Uterus (tissue), 4 donors: ENCODE data around the gene KIAA1328. TPM values are rescaled to one million over a fixed set of nuclear protein-coding genes. Genes with fewer than 3 reads are reported as not detected.
"Not testable (repeated sequence)": the region's sequence is repeated elsewhere in the genome, so short reads cannot be mapped to it uniquely, and the experiment has no call there.

Experiments used
- DNase-seq, 2 donors: peaks; one replicate each; pipeline ENCODE4 v3.0.0-alpha.2; 2019 to 2020
- H3K27ac ChIP-seq, 2 donors: fragments of 200-600 bp; sonication (generic); 1 replicate in 1 of 2; 2 replicates in 1 of 2; pipeline ENCODE4 v1.5.1; 2016 to 2018
- H3K27me3 ChIP-seq, 2 donors: fragments of 200-600 bp; sonication (generic); one replicate each; pipeline ENCODE4 v1.5.1; 2018 to 2019; ENCODE audit warnings: control low read depth in 1 of 2
- H3K36me3 ChIP-seq, 2 donors: fragments of 200-600 bp; sonication (generic); one replicate each; pipeline ENCODE4 v1.5.1; 2019; ENCODE audit warnings: control low read depth in 1 of 2
- H3K4me1 ChIP-seq, 2 donors: fragments of 200-600 bp; sonication (generic); one replicate each; pipeline ENCODE4 v1.5.1; 2018 to 2019; ENCODE audit warnings: control low read depth in 1 of 2
- H3K4me3 ChIP-seq, 2 donors: fragments of 200-600 bp; sonication (generic); 1 replicate in 1 of 2; 2 replicates in 1 of 2; pipeline ENCODE4 v1.5.1; 2018 to 2019; ENCODE audit warnings: mild to moderate bottlenecking in 1 of 2
- H3K9me3 ChIP-seq, 2 donors: fragments of 200-600 bp; sonication (generic); one replicate each; pipeline ENCODE4 v1.5.1; 2019; ENCODE audit warnings: control low read depth in 1 of 2
- POLR2A ChIP-seq, 2 donors: fragments of 450-650 bp; IDR thresholded peaks; one replicate each; pipeline ENCODE4 v1.6.1; 2016; ENCODE audit warnings: antibody characterized with exemption in 2 of 2, mild to moderate bottlenecking in 1 of 2, moderate library complexity in 1 of 2
- intact Hi-C: fragments of 100-400 bp; cut with DNase I; formaldehyde crosslinking; loops from one replicate; pipeline ENCODE4 v1.15.1; 2023; ENCODE audit warnings: low total_unique reads
- total RNA-seq, 4 donors: library from RNA; depleted of rRNA in 3 of 4; stranded (reverse); fragments of >200 nt in 3 of 4; gene quantifications; one replicate each; pipeline versions ENCODE4 v1.1.0 to v1.2.4, GENCODE V29; 2014 to 2023
- TF ChIP-seq, protein P1 (sequence below), 4 experiments: fragments of 200-600 bp in 2 of 4; fragments of 450-650 bp in 2 of 4; sonication (generic) in 2 of 4; IDR thresholded peaks; one replicate each; pipeline ENCODE4 v1.5.1; 2016 to 2019; ENCODE audit warnings: antibody characterized with exemption in 4 of 4, mild to moderate bottlenecking in 2 of 4, moderate library complexity in 1 of 4
- donor health status: DM: yes; HTN: yes; CAD: no.

The KIAA1328 gene
- total RNA-seq, 4 donors from 2014 or later: 16.5 to 55.1 (median 31.7) TPM

DNA sequence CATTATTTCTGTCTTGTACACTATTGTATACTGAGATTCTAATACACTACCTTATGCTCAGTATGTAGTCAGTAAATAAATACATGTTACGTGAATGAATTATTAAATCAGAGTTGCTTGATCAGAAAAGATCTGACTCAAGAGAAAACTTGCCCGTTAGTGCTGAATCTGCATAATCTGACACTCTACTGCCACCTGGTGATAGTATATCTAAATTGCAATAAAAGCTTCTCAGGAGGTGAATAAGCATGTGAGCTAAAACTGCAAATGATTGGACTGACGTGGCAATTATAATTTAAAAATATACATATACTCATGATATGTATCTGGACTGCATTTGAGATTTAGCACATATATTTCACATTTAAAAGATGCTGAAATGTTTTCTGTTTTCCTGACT lies 70.4 kb downstream of the KIAA1328 start:
- Histone ChIP-seq H3K9me3 (peaks cover 0 to 3% of the 10 kb centered on the region in 2 donors), H3K27ac (no peak overlapping the region), H3K4me1 (no peaks in the 10 kb centered on the region), H3K4me3 (no peak overlapping the region), H3K27me3 (no peaks in the 10 kb centered on the region), H3K36me3 (no peaks in the 10 kb centered on the region)
- no peak for TF ChIP-seq POLR2A (IDR thresholded peaks at IDR 0.05)
- TF ChIP-seq, protein P1, sequence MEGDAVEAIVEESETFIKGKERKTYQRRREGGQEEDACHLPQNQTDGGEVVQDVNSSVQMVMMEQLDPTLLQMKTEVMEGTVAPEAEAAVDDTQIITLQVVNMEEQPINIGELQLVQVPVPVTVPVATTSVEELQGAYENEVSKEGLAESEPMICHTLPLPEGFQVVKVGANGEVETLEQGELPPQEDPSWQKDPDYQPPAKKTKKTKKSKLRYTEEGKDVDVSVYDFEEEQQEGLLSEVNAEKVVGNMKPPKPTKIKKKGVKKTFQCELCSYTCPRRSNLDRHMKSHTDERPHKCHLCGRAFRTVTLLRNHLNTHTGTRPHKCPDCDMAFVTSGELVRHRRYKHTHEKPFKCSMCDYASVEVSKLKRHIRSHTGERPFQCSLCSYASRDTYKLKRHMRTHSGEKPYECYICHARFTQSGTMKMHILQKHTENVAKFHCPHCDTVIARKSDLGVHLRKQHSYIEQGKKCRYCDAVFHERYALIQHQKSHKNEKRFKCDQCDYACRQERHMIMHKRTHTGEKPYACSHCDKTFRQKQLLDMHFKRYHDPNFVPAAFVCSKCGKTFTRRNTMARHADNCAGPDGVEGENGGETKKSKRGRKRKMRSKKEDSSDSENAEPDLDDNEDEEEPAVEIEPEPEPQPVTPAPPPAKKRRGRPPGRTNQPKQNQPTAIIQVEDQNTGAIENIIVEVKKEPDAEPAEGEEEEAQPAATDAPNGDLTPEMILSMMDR (IDR thresholded peaks at IDR 0.05): no peak
- DNase-seq: no peak
- intact Hi-C loops: no loop called here

DNA sequence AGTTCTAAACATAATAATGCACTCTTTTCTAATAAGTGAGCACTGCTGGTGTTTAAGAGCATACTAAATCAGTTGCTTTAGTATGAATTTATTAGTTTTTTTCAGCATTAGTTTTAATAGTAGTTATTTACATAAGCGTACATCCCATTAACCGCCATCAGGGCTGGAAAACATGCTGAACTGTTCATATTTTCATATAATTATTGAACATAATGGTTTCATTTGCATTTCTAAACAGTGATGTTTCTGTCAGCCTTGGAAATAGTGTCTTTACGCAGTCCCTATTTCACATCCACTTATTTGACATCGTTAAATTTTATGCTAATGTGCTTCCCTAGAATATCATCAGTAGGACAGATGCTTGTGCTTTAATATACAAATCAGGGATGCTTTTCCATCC lies 71.5 kb downstream of the KIAA1328 start:
- DNase-seq: no peak
- no peak overlapping the region for H3K27ac ChIP-seq
- no peaks in the 10 kb centered on the region for H3K27me3 ChIP-seq
- H3K4me1 ChIP-seq: no peaks in the 10 kb centered on the region
- no peaks in the 10 kb centered on the region for H3K36me3 ChIP-seq
- H3K9me3 ChIP-seq: peaks cover 0 to 3% of the 10 kb centered on the region in 2 donors
- TF ChIP-seq POLR2A (IDR thresholded peaks at IDR 0.05): no peak
- TF ChIP-seq, protein P1 (IDR thresholded peaks at IDR 0.05): no peak
- intact Hi-C loops: no loop called here
- no peak overlapping the region for H3K4me3 ChIP-seq

DNA sequence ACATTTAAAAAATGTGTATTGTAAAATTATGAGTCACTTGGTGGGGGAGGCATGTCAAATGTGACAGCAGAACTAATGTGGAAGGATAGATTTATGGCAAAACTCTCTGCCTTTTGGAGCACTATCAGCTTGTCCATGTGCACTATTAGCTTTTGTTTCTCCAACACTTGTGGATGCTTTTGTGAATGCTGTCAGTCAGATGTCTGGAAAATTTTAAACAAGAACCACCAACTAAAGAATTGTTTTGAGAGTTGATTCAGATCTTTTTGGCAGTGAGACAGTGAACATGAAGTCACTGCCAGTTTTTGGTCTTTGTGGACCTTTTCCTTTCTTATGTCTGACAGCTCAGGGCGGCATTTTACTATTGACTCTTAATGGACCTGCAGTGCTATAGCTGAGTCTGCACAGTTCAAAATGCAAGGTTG lies 72.4 kb downstream of the KIAA1328 start:
- Histone ChIP-seq H3K4me1 (no peaks in the 10 kb centered on the region), H3K4me3 (no peak overlapping the region), H3K36me3 (no peaks in the 10 kb centered on the region), H3K27ac (no peak overlapping the region), H3K9me3 (peaks cover 0 to 3% of the 10 kb centered on the region in 2 donors), H3K27me3 (no peaks in the 10 kb centered on the region)
- no peak for DNase-seq
- intact Hi-C loops: no loop called here
- TF ChIP-seq POLR2A (IDR thresholded peaks at IDR 0.05): no peak
- TF ChIP-seq, protein P1 (IDR thresholded peaks at IDR 0.05): no peak

DNA sequence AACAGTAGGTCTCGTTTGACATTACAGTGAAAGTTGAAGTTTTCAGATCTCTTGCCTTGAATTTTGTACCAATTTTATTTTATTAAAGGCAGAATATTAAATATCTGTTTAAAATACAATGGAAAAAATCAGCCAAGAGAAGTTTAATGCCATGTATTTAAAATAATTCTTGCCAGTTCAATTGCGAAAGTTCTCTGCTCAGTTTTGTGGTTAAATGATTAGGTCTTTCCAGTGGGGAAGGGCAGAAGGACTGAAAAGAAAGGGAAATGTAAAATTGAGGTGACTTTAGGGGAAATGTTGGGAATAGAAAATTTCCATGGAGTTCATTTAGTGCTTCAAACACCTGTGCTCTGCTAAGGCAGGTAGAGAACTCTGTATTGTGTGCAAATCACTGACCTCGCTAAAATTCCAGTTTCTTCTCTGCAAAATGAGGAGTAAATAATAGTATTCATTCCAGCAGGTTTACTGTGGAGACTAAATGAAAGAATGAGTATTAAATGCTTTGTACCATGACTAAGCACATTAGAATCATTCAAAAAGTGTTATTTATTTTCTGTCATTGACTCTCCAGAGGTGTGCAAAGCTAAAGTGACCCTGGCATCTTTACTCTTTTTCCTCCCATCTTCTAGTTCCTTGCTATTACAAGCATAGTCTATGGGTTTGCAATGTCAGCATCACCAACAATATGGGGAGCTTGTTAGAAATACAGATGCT lies 74.4 kb downstream of the KIAA1328 start:
- intact Hi-C loops: no loop called here
- H3K27ac ChIP-seq: no peak overlapping the region
- H3K4me3 ChIP-seq: no peak overlapping the region
- peaks cover 0 to 3% of the 10 kb centered on the region in 2 donors for H3K9me3 ChIP-seq
- no peak for DNase-seq
- H3K4me1 ChIP-seq: no peaks in the 10 kb centered on the region
- no peaks in the 10 kb centered on the region for H3K36me3 ChIP-seq
- H3K27me3 ChIP-seq: no peaks in the 10 kb centered on the region
- TF ChIP-seq, protein P1 (IDR thresholded peaks at IDR 0.05): no peak
- TF ChIP-seq POLR2A (IDR thresholded peaks at IDR 0.05): no peak

DNA sequence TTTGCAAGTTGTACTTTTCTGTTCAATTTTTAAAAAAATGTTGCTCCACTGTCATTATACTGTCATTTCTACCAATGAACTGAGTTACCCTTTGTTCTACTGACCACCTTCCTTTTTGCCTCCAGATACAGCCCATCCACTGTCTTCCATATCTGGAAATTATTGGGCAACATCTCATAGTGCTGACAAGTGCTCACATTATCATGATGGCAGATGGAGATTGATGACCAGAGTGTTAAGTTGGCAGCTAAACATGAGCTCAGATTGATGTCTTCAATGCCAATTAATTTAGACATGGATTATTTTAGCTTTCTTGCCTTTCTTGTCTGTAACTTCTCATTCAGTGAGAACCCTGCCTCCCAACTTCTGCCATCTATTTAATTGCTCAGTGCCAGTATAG lies 76.6 kb downstream of the KIAA1328 start:
- Histone ChIP-seq H3K27ac (no peak overlapping the region), H3K27me3 (no peaks in the 10 kb centered on the region), H3K4me3 (no peak overlapping the region), H3K9me3 (no peaks in the 10 kb centered on the region), H3K36me3 (no peaks in the 10 kb centered on the region), H3K4me1 (no peaks in the 10 kb centered on the region)
- intact Hi-C loops: no loop called here
- no peak for DNase-seq
- no peak for TF ChIP-seq POLR2A (IDR thresholded peaks at IDR 0.05)
- TF ChIP-seq, protein P1 (IDR thresholded peaks at IDR 0.05): no peak

DNA sequence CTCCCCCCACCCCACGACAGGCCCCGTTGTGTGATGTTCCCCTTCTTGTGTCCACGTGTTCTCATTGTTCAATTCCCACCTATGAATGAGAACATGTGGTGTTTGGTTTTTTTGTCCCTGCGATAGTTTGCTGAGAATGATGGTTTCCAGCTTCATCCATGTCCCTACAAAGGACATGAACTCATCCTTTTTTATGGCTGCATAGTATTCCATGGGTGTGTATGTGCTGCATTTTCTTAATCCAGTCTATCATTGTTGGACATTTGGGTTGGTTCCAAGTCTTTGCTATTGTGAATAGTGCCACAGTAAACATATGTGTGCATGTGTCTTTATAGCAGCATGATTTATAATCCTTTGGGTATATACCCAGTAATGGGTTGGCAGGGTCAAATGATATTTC lies 80.4 kb downstream of the KIAA1328 start:
- not testable (repeated sequence) for DNase-seq, H3K4me1 ChIP-seq, H3K36me3 ChIP-seq

More for the DNA sequence above, 80.4 kb downstream of the KIAA1328 start:
- H3K4me3 ChIP-seq, H3K27ac ChIP-seq, H3K9me3 ChIP-seq, intact Hi-C loops, H3K27me3 ChIP-seq: not testable (repeated sequence)
